Renal pelvis (tissue), 12 donors: ENCODE data around the gene AHNAK. TPM values are rescaled to one million over a fixed set of nuclear protein-coding genes. Genes with fewer than 3 reads are reported as not detected.
"Not testable (repeated sequence)": the region's sequence is repeated elsewhere in the genome, so short reads cannot be mapped to it uniquely, and the experiment has no call there.

ENCODE experiments used
- DNase-seq: peaks from one replicate; pipeline ENCODE4 v3.0.0-alpha.2; 2013
- long read RNA-seq, 16 experiments: transcript quantifications; one replicate each; lab custom pipeline, GENCODE V29; 2026
- polyA plus RNA-seq, 3 donors: library from polyadenylated mRNA; unstranded; fragments of 120-200 nt; gene quantifications; one replicate each; pipeline ENCODE4 v1.2.1, GENCODE V29; 2013; ENCODE audit not compliant: insufficient read length in 3 of 3

Gene AHNAK
- 100 to 1,000 TPM; 199 to 275 (median 229) TPM for polyA plus RNA-seq
- long read RNA-seq, donor 1, full-length matches to known transcripts, result 13 of 13 reads
- long read RNA-seq, donor 1, partial matches to known transcripts, result 0 of 13 reads
- long read RNA-seq, donor 1, other reads (novel, unspliced or antisense), result 0 of 13 reads
- long read RNA-seq, donor 2, full-length matches to known transcripts, result 20 of 20 reads
- long read RNA-seq, donor 2, partial matches to known transcripts, result 0 of 20 reads
- long read RNA-seq, donor 2, other reads (novel, unspliced or antisense), result 0 of 20 reads
- long read RNA-seq, donor 3, full-length matches to known transcripts, result 12 of 12 reads
- long read RNA-seq, donor 3, partial matches to known transcripts, result 0 of 12 reads
- long read RNA-seq, donor 3, other reads (novel, unspliced or antisense), result 0 of 12 reads
- long read RNA-seq, donor 4, full-length matches to known transcripts, result 10 of 10 reads
- long read RNA-seq, donor 4, partial matches to known transcripts, result 0 of 10 reads
- long read RNA-seq, donor 4, other reads (novel, unspliced or antisense), result 0 of 10 reads
- long read RNA-seq, donor 5, full-length matches to known transcripts, result 10 of 10 reads
- long read RNA-seq, donor 5, partial matches to known transcripts, result 0 of 10 reads
- long read RNA-seq, donor 5, other reads (novel, unspliced or antisense), result 0 of 10 reads
- long read RNA-seq, donor 6, full-length matches to known transcripts, result 22 of 22 reads
- long read RNA-seq, donor 6, partial matches to known transcripts, result 0 of 22 reads
- long read RNA-seq, donor 6, other reads (novel, unspliced or antisense), result 0 of 22 reads
- long read RNA-seq, donor 7, full-length matches to known transcripts, result 33 of 33 reads
- long read RNA-seq, donor 7, partial matches to known transcripts, result 0 of 33 reads
- long read RNA-seq, donor 7, other reads (novel, unspliced or antisense), result 0 of 33 reads
- long read RNA-seq, donor 8, full-length matches to known transcripts, result 37 of 37 reads
- long read RNA-seq, donor 8, partial matches to known transcripts, result 0 of 37 reads
- long read RNA-seq, donor 8, other reads (novel, unspliced or antisense), result 0 of 37 reads
- long read RNA-seq, donor 9, full-length matches to known transcripts, result 20 of 20 reads
- long read RNA-seq, donor 9, partial matches to known transcripts, result 0 of 20 reads
- long read RNA-seq, donor 9, other reads (novel, unspliced or antisense), result 0 of 20 reads
- long read RNA-seq, donor 10, full-length matches to known transcripts, result 20 of 20 reads
- long read RNA-seq, donor 10, partial matches to known transcripts, result 0 of 20 reads
- long read RNA-seq, donor 10, other reads (novel, unspliced or antisense), result 0 of 20 reads
- long read RNA-seq, donor 11, full-length matches to known transcripts, result 15 of 15 reads
- long read RNA-seq, donor 11, partial matches to known transcripts, result 0 of 15 reads
- long read RNA-seq, donor 11, other reads (novel, unspliced or antisense), result 0 of 15 reads
- long read RNA-seq, donor 12, full-length matches to known transcripts, result 23 of 23 reads
- long read RNA-seq, donor 12, partial matches to known transcripts, result 0 of 23 reads
- long read RNA-seq, donor 12, other reads (novel, unspliced or antisense), result 0 of 23 reads
- long read RNA-seq, donor 13, full-length matches to known transcripts, result 18 of 256 reads
- long read RNA-seq, donor 13, partial matches to known transcripts, result 238 of 256 reads
- long read RNA-seq, donor 13, other reads (novel, unspliced or antisense), result 0 of 256 reads
- long read RNA-seq, donor 14, result 0 reads
- long read RNA-seq, donor 15, full-length matches to known transcripts, result 26 of 26 reads
- long read RNA-seq, donor 15, partial matches to known transcripts, result 0 of 26 reads
- long read RNA-seq, donor 15, other reads (novel, unspliced or antisense), result 0 of 26 reads
- long read RNA-seq, donor 16, full-length matches to known transcripts, result 25 of 25 reads
- long read RNA-seq, donor 16, partial matches to known transcripts, result 0 of 25 reads
- long read RNA-seq, donor 16, other reads (novel, unspliced or antisense), result 0 of 25 reads

- peak; percentile 72 for DNase-seq
Observed at GRCh38 chr11:62546244-62546928, at the start of gene AHNAK. Gene AHNAK (minus strand): TSS chr11:62546806. CDS start chr11:62536098, 10,708 bp downstream.

- DNase-seq, result no peak
Observed at GRCh38 chr11:62595124-62595523, 48.5 kb upstream of the AHNAK start.

- no peak for DNase-seq
Observed at GRCh38 chr11:62593434-62594044, 46.9 kb upstream of the AHNAK start.

- DNase-seq, result no peak
Observed at GRCh38 chr11:62592989-62593421, 46.4 kb upstream of the AHNAK start.

GRCh38 chr11:62592146-62592815 lies 45.7 kb upstream of the AHNAK start:
- no peak for DNase-seq

- DNase-seq, result peak; percentile 99
Observed at GRCh38 chr11:62591448-62592145, 45.0 kb upstream of the AHNAK start, which contains the start of gene TUT1. Gene TUT1 (minus strand): TSS chr11:62591523. CDS start chr11:62591485, 38 bp downstream.

- DNase-seq, result no peak
Observed at GRCh38 chr11:62588966-62589637, 42.5 kb upstream of the AHNAK start.

- DNase-seq, result not testable (repeated sequence)
Observed at GRCh38 chr11:62585356-62585755, 38.8 kb upstream of the AHNAK start.

- not testable (repeated sequence) for DNase-seq
Observed at GRCh38 chr11:62581735-62582134, 35.1 kb upstream of the AHNAK start.

- no peak for DNase-seq
Observed at GRCh38 chr11:62580959-62581715, 34.5 kb upstream of the AHNAK start.

GRCh38 chr11:62579252-62579651 lies 32.6 kb upstream of the AHNAK start:
- DNase-seq, result no peak

- no peak for DNase-seq
Observed at GRCh38 chr11:62578541-62578940, 31.9 kb upstream of the AHNAK start.

GRCh38 chr11:62577046-62577714 lies 30.6 kb upstream of the AHNAK start:
- DNase-seq, result no peak

GRCh38 chr11:62575837-62576236 lies 29.2 kb upstream of the AHNAK start:
- no peak for DNase-seq

GRCh38 chr11:62575156-62575555 lies 28.6 kb upstream of the AHNAK start:
- no peak for DNase-seq
